ENCODE results near the gene ACYP2.

ACYP2 gene

DNA sequence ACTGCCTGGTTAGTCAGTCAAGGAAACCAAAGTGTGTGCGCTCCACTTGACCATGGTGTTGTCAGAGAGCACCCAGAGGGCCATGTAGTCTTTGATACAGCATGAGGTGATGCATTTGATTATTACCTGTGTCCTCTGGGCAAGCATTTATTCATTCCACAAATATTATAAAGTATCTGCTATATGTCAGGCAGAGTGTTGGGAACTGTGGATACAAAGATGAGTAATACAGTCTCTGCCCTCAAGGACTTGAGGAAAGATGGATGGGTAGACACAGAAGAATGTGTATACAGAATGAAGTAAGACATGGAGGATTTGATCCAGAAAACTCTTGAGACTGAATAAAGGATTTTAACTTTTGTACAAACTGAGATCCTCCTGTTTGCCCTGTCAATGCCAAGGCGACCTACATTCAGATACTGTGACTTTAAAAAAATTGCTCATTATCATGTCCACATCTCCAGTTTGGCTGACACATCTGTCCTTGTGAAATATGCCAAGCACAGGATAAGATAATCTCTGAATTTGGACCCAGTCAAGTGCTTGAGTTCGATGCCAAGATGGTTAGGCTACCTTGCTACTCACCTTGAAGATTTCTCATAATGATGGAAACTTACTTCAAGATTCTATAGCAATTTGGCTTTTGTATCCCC lies 50.8 kb downstream of the ACYP2 start:
- H3K36me3 ChIP-seq (ENCODE audit: control insufficient read depth, insufficient read depth, low read length): no peaks in the 10 kb centered on the region
- no peak overlapping the region for H3K9ac ChIP-seq (ENCODE audit: low read depth, low read length)
- no peaks in the 10 kb centered on the region for H3K27me3 ChIP-seq (ENCODE audit: control insufficient read depth, insufficient read depth, low read length)
- H3K4me1 ChIP-seq (ENCODE audit: control insufficient read depth, insufficient read depth, low read length): no peaks in the 10 kb centered on the region
- H3K9me3 ChIP-seq (ENCODE audit: control insufficient read depth, insufficient read depth, low read length): no peaks in the 10 kb centered on the region
- no peak overlapping the region for H3K4me3 ChIP-seq (ENCODE audit: low read depth, low read length)

DNA sequence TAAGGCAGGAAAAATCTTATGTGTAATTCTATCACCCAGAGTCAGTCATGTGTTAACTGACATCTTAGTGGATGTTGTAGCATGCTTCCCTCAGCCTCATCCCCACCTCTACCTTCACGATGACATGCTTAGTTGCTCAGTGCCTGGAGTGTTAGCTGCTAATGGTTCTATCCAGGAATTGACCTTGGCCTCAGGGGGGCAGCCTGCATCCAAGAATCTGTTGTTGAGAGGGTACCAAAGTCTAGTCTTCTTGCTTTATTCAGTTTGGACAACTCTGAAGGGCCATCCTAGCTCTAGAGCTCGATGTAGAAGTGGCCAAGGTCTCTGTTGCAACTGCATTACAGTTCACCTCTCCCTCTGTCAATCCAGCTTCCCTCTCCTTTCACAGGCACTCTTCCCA lies 61.2 kb downstream of the ACYP2 start:
- Histone ChIP-seq H3K4me3 (ENCODE audit: low read depth, low read length) (no peak overlapping the region), H3K36me3 (ENCODE audit: control insufficient read depth, insufficient read depth, low read length) (no peaks in the 10 kb centered on the region), H3K27me3 (ENCODE audit: control insufficient read depth, insufficient read depth, low read length) (no peaks in the 10 kb centered on the region), H3K4me1 (ENCODE audit: control insufficient read depth, insufficient read depth, low read length) (no peaks in the 10 kb centered on the region), H3K9me3 (ENCODE audit: control insufficient read depth, insufficient read depth, low read length) (no peaks in the 10 kb centered on the region), H3K9ac (ENCODE audit: low read depth, low read length) (no peak overlapping the region)

GRCh38 chr2:54183281-54183680 lies 67.9 kb downstream of the ACYP2 start:
- Histone ChIP-seq H3K4me3 (ENCODE audit: low read depth, low read length) (no peak overlapping the region), H3K36me3 (ENCODE audit: control insufficient read depth, insufficient read depth, low read length) (no peaks in the 10 kb centered on the region), H3K9ac (ENCODE audit: low read depth, low read length) (no peak overlapping the region), H3K27me3 (ENCODE audit: control insufficient read depth, insufficient read depth, low read length) (no peaks in the 10 kb centered on the region), H3K4me1 (ENCODE audit: control insufficient read depth, insufficient read depth, low read length) (no peaks in the 10 kb centered on the region), H3K9me3 (ENCODE audit: control insufficient read depth, insufficient read depth, low read length) (no peaks in the 10 kb centered on the region)

DNA sequence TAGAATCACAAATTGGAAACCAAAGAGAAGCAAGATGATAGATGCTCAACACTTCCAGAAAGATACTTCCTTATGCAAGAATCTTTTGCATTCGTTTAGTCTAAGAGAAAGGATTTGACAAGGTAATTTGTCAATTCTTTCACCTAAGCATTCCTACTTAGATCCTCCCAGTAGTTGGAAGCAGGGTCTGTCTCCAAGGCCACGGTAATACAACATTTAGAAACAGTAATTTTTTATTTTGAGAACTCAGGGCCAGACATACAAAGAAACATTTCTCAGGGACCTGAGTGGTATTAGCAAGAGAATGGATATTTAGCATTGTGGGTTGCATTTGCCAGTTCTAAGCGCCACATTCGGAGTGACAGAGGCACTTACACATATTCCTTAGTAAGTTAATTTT lies 68.6 kb downstream of the ACYP2 start:
- H3K4me1 ChIP-seq (ENCODE audit: control insufficient read depth, insufficient read depth, low read length): no peaks in the 10 kb centered on the region
- no peak overlapping the region for H3K9ac ChIP-seq (ENCODE audit: low read depth, low read length)
- no peaks in the 10 kb centered on the region for H3K9me3 ChIP-seq (ENCODE audit: control insufficient read depth, insufficient read depth, low read length)
- H3K4me3 ChIP-seq (ENCODE audit: low read depth, low read length): no peak overlapping the region
- no peaks in the 10 kb centered on the region for H3K36me3 ChIP-seq (ENCODE audit: control insufficient read depth, insufficient read depth, low read length)
- no peaks in the 10 kb centered on the region for H3K27me3 ChIP-seq (ENCODE audit: control insufficient read depth, insufficient read depth, low read length)

GRCh38 chr2:54185105-54185504 lies 69.7 kb downstream of the ACYP2 start:
- no peaks in the 10 kb centered on the region for H3K36me3 ChIP-seq (ENCODE audit: control insufficient read depth, insufficient read depth, low read length)
- no peaks in the 10 kb centered on the region for H3K4me1 ChIP-seq (ENCODE audit: control insufficient read depth, insufficient read depth, low read length)
- H3K9ac ChIP-seq (ENCODE audit: low read depth, low read length): no peak overlapping the region
- no peaks in the 10 kb centered on the region for H3K9me3 ChIP-seq (ENCODE audit: control insufficient read depth, insufficient read depth, low read length)
- H3K27me3 ChIP-seq (ENCODE audit: control insufficient read depth, insufficient read depth, low read length): no peaks in the 10 kb centered on the region
- H3K4me3 ChIP-seq (ENCODE audit: low read depth, low read length): no peak overlapping the region

- H3K4me1 ChIP-seq (ENCODE audit: control insufficient read depth, insufficient read depth, low read length): no peaks in the 10 kb centered on the region
- no peaks in the 10 kb centered on the region for H3K36me3 ChIP-seq (ENCODE audit: control insufficient read depth, insufficient read depth, low read length)
- no peaks in the 10 kb centered on the region for H3K27me3 ChIP-seq (ENCODE audit: control insufficient read depth, insufficient read depth, low read length)
- H3K9ac ChIP-seq (ENCODE audit: low read depth, low read length): no peak overlapping the region
- H3K9me3 ChIP-seq (ENCODE audit: control insufficient read depth, insufficient read depth, low read length): no peaks in the 10 kb centered on the region
- H3K4me3 ChIP-seq (ENCODE audit: low read depth, low read length): no peak overlapping the region
Observed at GRCh38 chr2:54187331-54187730, 71.9 kb downstream of the ACYP2 start.

- Histone ChIP-seq H3K36me3 (ENCODE audit: control insufficient read depth, insufficient read depth, low read length) (no peaks in the 10 kb centered on the region), H3K27me3 (ENCODE audit: control insufficient read depth, insufficient read depth, low read length) (no peaks in the 10 kb centered on the region), H3K9ac (ENCODE audit: low read depth, low read length) (no peak overlapping the region), H3K4me1 (ENCODE audit: control insufficient read depth, insufficient read depth, low read length) (no peaks in the 10 kb centered on the region), H3K4me3 (ENCODE audit: low read depth, low read length) (no peak overlapping the region), H3K9me3 (ENCODE audit: control insufficient read depth, insufficient read depth, low read length) (no peaks in the 10 kb centered on the region)
Observed at GRCh38 chr2:54189539-54189938, 74.1 kb downstream of the ACYP2 start.

GRCh38 chr2:54191361-54192135 lies 76.1 kb downstream of the ACYP2 start:
- Histone ChIP-seq H3K4me3 (ENCODE audit: low read depth, low read length) (no peak overlapping the region), H3K27me3 (ENCODE audit: control insufficient read depth, insufficient read depth, low read length) (no peaks in the 10 kb centered on the region), H3K4me1 (ENCODE audit: control insufficient read depth, insufficient read depth, low read length) (no peaks in the 10 kb centered on the region), H3K9me3 (ENCODE audit: control insufficient read depth, insufficient read depth, low read length) (no peaks in the 10 kb centered on the region), H3K36me3 (ENCODE audit: control insufficient read depth, insufficient read depth, low read length) (no peaks in the 10 kb centered on the region), H3K9ac (ENCODE audit: low read depth, low read length) (no peak overlapping the region)

GRCh38 chr2:54194761-54195750 lies 79.6 kb downstream of the ACYP2 start:
- Histone ChIP-seq H3K4me3 (ENCODE audit: low read depth, low read length) (no peak overlapping the region), H3K9me3 (ENCODE audit: control insufficient read depth, insufficient read depth, low read length) (no peaks in the 10 kb centered on the region), H3K9ac (ENCODE audit: low read depth, low read length) (no peak overlapping the region), H3K4me1 (ENCODE audit: control insufficient read depth, insufficient read depth, low read length) (no peaks in the 10 kb centered on the region), H3K27me3 (ENCODE audit: control insufficient read depth, insufficient read depth, low read length) (no peaks in the 10 kb centered on the region), H3K36me3 (ENCODE audit: control insufficient read depth, insufficient read depth, low read length) (no peaks in the 10 kb centered on the region)

DNA sequence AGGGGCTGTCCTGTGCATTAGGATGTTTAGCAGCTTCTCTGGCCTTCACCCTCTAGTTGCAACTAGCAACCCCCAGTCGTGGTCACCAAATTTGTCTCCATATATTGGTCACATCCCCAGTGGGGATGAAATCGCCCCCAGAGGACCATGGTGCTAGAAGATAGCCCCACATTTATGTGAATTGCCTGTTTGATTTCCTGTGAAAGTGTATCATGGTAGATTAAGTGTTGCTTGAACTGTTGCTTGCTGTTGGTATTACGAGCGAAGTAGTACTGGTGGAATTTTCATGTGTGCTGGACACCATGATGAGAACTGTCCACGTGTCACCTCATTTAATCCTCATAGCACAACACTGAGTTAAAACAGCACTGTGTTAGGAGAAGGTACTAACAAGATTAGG lies 81.2 kb downstream of the ACYP2 start:
- no peaks in the 10 kb centered on the region for H3K36me3 ChIP-seq (ENCODE audit: control insufficient read depth, insufficient read depth, low read length)
- H3K4me1 ChIP-seq (ENCODE audit: control insufficient read depth, insufficient read depth, low read length): no peaks in the 10 kb centered on the region
- H3K9ac ChIP-seq (ENCODE audit: low read depth, low read length): no peak overlapping the region
- no peaks in the 10 kb centered on the region for H3K9me3 ChIP-seq (ENCODE audit: control insufficient read depth, insufficient read depth, low read length)
- H3K27me3 ChIP-seq (ENCODE audit: control insufficient read depth, insufficient read depth, low read length): no peaks in the 10 kb centered on the region
- H3K4me3 ChIP-seq (ENCODE audit: low read depth, low read length): no peak overlapping the region

- no peaks in the 10 kb centered on the region for H3K9me3 ChIP-seq (ENCODE audit: control insufficient read depth, insufficient read depth, low read length)
- no peak overlapping the region for H3K9ac ChIP-seq (ENCODE audit: low read depth, low read length)
- no peaks in the 10 kb centered on the region for H3K4me1 ChIP-seq (ENCODE audit: control insufficient read depth, insufficient read depth, low read length)
- no peaks in the 10 kb centered on the region for H3K27me3 ChIP-seq (ENCODE audit: control insufficient read depth, insufficient read depth, low read length)
- H3K36me3 ChIP-seq (ENCODE audit: control insufficient read depth, insufficient read depth, low read length): no peaks in the 10 kb centered on the region
- no peak overlapping the region for H3K4me3 ChIP-seq (ENCODE audit: low read depth, low read length)
Observed at GRCh38 chr2:54204476-54204875, 89.1 kb downstream of the ACYP2 start.
